GM21528 (cell line): Measurements from ENCODE around the gene TMEM273.
"Not testable (repeated sequence)": the region's sequence is repeated elsewhere in the genome, so short reads cannot be mapped to it uniquely, and the experiment has no call there.

ENCODE experiments used
- ATAC-seq: cut with Tn5 transposase; IDR thresholded peaks from one replicate; pipeline ENCODE4 v1.9.1; 2021; ENCODE audit warnings: mild to moderate bottlenecking, moderate library complexity; ENCODE audit not compliant: unreplicated experiment, low FRiP score

The TMEM273 gene

DNA sequence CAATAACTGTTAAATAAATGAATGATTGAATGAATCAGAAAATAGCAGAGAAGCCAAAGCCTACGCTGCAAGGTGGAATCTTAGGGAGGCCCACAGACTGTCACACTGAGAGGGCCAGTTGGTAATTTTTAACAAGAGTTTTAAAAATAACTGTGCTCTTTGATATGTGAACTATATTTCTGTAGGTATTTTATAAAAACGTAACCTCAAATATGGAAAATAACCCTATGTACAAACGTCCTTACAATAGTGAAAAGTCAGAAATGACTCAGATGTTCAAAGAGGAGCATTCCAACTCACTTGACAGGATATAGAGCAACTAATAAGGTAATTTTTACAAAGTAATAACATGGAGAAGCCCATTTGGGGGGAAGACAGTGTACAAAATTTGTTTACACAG lies 18.9 kb upstream of the TMEM273 start:
- ATAC-seq = no peak

GRCh38 chr10:49205206-49205605 lies 17.0 kb upstream of the TMEM273 start:
- ATAC-seq = no peak

- no peak for ATAC-seq
Observed at GRCh38 chr10:49204119-49204518, 15.9 kb upstream of the TMEM273 start.

- ATAC-seq = no peak
Observed at GRCh38 chr10:49202266-49202665, 14.1 kb upstream of the TMEM273 start.

DNA sequence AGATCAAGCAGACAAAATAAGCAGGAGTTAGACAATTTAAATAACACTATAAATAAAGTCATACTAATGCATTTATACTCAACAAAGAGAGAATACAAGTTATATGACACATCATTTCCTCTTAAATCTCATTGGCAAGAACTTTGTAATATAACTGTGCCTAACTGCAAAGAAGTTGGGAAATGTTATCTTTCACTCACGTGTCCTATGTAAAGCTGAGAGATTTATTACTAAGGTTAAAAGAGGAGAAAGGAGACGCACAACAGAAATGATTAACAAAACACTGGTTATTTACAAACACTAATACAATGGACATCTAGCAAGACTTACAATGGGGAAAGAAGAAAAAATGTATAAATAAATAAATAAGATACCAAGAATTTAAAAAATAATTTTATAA lies 12.7 kb upstream of the TMEM273 start:
- no peak for ATAC-seq

- no peak for ATAC-seq
Observed at GRCh38 chr10:49197171-49197570, 9.0 kb upstream of the TMEM273 start.

GRCh38 chr10:49195864-49196263 lies 7.7 kb upstream of the TMEM273 start:
- not testable (repeated sequence) for ATAC-seq

DNA sequence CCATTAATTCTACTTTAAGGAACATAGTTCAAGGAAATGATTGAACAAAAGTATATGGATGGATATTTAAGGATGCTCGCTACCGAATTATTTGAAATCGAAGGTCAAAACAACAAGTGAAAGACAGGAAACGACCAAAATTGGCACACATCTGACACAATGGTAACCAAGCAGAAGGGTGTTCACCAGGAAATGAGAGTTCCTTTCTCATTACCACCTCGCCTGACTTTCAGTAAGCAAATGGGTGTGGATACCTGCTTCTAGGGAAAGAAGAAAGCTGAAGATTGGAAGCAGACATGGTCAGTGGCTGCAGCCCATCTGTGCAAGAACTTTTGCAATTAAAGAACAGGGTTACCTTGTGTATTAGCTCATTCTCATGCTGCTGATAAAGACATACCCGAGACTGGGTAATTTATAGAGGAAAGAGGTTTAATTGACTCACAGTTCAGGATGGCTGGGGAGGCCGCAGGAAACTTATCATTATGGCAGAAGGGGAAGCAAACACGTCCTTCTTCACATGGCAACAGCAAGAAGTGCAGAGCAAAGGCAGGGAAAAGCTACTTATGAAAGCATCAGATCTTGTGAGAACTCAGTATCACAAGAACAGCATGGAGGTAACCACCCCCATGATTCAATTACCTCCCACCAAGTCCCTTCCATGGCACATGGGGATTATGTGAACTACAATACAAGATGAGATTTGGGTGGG lies 6.2 kb upstream of the TMEM273 start:
- ATAC-seq = no peak

GRCh38 chr10:49191349-49191748 lies 3.2 kb upstream of the TMEM273 start:
- ATAC-seq = no peak

- ATAC-seq = no peak
Observed at GRCh38 chr10:49189422-49189821, 1.2 kb upstream of the TMEM273 start.

GRCh38 chr10:49187044-49187484 lies 1.1 kb downstream of the TMEM273 start:
- no peak for ATAC-seq

- ATAC-seq = no peak
Observed at GRCh38 chr10:49186613-49187012, 1.6 kb downstream of the TMEM273 start.

- ATAC-seq = no peak
Observed at GRCh38 chr10:49185213-49185612, 3.0 kb downstream of the TMEM273 start.

DNA sequence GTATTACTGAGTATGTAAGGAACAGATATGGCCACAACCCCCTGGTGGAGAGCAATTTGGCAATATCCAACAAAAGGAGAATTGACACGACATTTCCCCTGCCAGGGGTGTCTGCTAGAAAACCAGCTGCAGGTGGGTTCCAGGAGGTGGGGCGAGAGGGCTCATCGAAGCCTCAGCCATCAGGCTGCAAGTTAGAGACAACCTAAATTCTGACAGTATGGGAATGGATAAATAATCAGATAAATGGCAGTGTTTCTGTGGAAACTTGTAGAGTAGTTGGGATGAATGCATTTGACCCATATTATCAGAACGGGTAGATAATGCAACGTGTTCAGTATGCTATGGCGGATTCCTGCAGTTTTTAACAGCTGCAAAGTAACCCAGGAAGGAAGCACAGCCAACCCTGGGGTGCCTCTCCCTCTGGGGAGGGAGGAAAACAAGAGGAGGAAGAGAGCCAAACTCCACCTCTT lies 3.5 kb downstream of the TMEM273 start:
- ATAC-seq = no peak

DNA sequence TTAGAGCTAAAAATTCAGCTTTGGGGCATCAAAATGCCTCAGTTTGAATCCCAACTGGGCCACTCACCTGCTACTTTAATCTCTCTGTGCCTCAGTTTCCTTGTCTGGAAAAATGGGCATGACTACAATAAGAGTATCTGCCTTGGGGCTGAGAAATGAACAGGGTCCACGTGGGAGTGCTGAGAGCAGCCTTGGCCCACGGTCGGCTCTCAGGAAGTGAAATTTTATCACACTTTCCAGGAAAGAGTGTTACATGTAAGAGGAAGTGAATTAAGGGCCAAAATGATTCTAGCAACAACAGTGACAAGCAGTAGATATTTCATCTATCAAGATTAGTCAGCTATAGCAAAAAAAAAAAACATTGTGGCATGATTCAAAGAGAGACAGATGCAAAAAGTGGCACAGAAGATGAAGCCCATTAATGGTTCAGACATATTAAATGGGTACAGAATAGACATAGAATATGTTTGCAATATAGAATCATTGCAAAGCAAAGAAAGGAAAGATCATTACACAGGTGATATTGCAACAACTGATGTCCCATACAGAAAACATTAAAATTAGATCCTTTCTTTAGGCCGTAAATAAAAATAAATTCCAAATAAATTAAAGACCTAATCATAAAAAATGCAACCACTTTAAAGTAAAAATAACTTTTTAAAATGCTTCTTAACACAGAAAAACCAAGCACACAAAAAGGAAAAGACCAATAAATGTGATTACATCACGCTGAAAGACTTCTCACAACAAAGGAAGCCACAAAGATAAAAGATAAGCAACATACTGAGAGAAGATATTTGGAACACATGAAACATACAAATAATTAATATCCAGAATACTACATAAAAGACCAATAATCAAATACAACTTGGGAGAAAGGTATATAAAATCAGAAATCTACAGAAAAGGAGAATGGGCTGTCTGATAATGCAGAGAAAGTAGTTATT lies 4.3 kb downstream of the TMEM273 start:
- ATAC-seq = no peak

GRCh38 chr10:49182776-49183175 lies 5.4 kb downstream of the TMEM273 start:
- no peak for ATAC-seq

- ATAC-seq = no peak
Observed at GRCh38 chr10:49180444-49180860, 7.7 kb downstream of the TMEM273 start.

GRCh38 chr10:49179699-49180443 lies 8.3 kb downstream of the TMEM273 start:
- no peak for ATAC-seq

- no peak for ATAC-seq
Observed at GRCh38 chr10:49178489-49179471, 9.4 kb downstream of the TMEM273 start.
